Measurements from ENCODE around the gene RECQL5.

- no peak for TF ChIP-seq CTCF (IDR thresholded peaks at IDR 0.05)
- TF ChIP-seq POLR2A (IDR thresholded peaks at IDR 0.05) = no peak
Measured at GRCh38 chr17:75681289-75681688, 14.3 kb upstream of the RECQL5 start.
